Peyer's patch (tissue), 4 donors: ENCODE measurements around the gene LEKR1.

Source experiments
- POLR2A ChIP-seq, 2 donors: fragments of 450-650 bp; IDR thresholded peaks; one replicate each; pipeline ENCODE4 v1.5.1; 2017; ENCODE audit warnings: antibody characterized with exemption in 2 of 2, mild to moderate bottlenecking in 2 of 2, moderate library complexity in 2 of 2
- TF ChIP-seq, protein P1 (sequence below), 6 experiments: fragments of 450-650 bp in 4 of 6; fragments of 200-600 bp in 2 of 6; sonication (generic) in 1 of 6; IDR thresholded peaks; one replicate each; pipeline ENCODE4 v1.5.1; 2017 to 2019; ENCODE audit warnings: antibody characterized with exemption in 6 of 6, mild to moderate bottlenecking in 3 of 6, moderate library complexity in 1 of 6

DNA sequence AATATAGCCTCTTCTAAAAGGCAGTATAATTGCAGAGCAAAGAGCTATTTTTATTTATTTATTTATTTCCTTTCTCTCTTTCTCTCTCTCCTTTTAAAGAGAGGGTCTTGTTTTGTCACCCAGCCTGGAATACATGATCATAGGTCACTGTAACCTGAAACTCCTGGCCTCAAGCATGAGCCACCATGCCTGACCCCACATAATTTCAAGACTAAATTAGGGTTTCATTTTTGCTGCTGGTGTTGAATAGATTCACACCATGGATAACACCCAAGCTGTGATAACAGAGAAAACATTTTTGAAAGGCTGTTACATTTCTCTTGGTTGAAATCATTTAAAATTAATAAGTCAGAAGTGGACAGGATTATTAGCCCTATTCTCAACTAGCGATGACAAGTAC is 131.6 kb downstream of the LEKR1 start:
- TF ChIP-seq POLR2A (IDR thresholded peaks at IDR 0.05) = no peak
- TF ChIP-seq, protein P1, sequence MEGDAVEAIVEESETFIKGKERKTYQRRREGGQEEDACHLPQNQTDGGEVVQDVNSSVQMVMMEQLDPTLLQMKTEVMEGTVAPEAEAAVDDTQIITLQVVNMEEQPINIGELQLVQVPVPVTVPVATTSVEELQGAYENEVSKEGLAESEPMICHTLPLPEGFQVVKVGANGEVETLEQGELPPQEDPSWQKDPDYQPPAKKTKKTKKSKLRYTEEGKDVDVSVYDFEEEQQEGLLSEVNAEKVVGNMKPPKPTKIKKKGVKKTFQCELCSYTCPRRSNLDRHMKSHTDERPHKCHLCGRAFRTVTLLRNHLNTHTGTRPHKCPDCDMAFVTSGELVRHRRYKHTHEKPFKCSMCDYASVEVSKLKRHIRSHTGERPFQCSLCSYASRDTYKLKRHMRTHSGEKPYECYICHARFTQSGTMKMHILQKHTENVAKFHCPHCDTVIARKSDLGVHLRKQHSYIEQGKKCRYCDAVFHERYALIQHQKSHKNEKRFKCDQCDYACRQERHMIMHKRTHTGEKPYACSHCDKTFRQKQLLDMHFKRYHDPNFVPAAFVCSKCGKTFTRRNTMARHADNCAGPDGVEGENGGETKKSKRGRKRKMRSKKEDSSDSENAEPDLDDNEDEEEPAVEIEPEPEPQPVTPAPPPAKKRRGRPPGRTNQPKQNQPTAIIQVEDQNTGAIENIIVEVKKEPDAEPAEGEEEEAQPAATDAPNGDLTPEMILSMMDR (IDR thresholded peaks at IDR 0.05) = no peak
